HG03469 (cell line): ENCODE results near the gene ZFHX3.

Source experiments
- ATAC-seq: cut with Tn5 transposase; IDR thresholded peaks from one replicate; pipeline ENCODE4 v1.9.1; 2021; ENCODE audit warnings: mild to moderate bottlenecking, moderate library complexity, moderate number of reproducible peaks; ENCODE audit not compliant: unreplicated experiment

The ZFHX3 gene

GRCh38 chr16:72857834-72858664, 189.9 kb downstream of the ZFHX3 start:
- no peak for ATAC-seq

- no peak for ATAC-seq
Observed at GRCh38 chr16:72856797-72857196, 191.1 kb downstream of the ZFHX3 start.

- no peak for ATAC-seq
Observed at GRCh38 chr16:72854267-72854959, 193.5 kb downstream of the ZFHX3 start.

GRCh38 chr16:72853575-72854266, 194.2 kb downstream of the ZFHX3 start:
- no peak for ATAC-seq

- no peak for ATAC-seq
Observed at GRCh38 chr16:72852421-72852820, 195.5 kb downstream of the ZFHX3 start.

- ATAC-seq, result no peak
Observed at GRCh38 chr16:72850853-72851252, 197.1 kb downstream of the ZFHX3 start.

GRCh38 chr16:72850021-72850420, 197.9 kb downstream of the ZFHX3 start:
- no peak for ATAC-seq

GRCh38 chr16:72848759-72849664, 198.9 kb downstream of the ZFHX3 start:
- no peak for ATAC-seq

GRCh38 chr16:72848028-72848400, 199.9 kb downstream of the ZFHX3 start:
- no peak for ATAC-seq

- no peak for ATAC-seq
Observed at GRCh38 chr16:72847187-72848027, 200.5 kb downstream of the ZFHX3 start.

- no peak for ATAC-seq
Observed at GRCh38 chr16:72846594-72846993, 201.3 kb downstream of the ZFHX3 start.

- ATAC-seq, result no peak
Observed at GRCh38 chr16:72845322-72846020, 202.5 kb downstream of the ZFHX3 start.

- ATAC-seq, result no peak
Observed at GRCh38 chr16:72844225-72844920, 203.6 kb downstream of the ZFHX3 start.

GRCh38 chr16:72841506-72841905, 206.4 kb downstream of the ZFHX3 start:
- ATAC-seq, result no peak

GRCh38 chr16:72840631-72841381, 207.1 kb downstream of the ZFHX3 start:
- ATAC-seq, result no peak

- ATAC-seq, result no peak
Observed at GRCh38 chr16:72838951-72839350, 209.0 kb downstream of the ZFHX3 start.

- ATAC-seq, result no peak
Observed at GRCh38 chr16:72838586-72838910, 209.4 kb downstream of the ZFHX3 start.
